ENCODE data around the gene MANSC1.

MANSC1 gene

DNA sequence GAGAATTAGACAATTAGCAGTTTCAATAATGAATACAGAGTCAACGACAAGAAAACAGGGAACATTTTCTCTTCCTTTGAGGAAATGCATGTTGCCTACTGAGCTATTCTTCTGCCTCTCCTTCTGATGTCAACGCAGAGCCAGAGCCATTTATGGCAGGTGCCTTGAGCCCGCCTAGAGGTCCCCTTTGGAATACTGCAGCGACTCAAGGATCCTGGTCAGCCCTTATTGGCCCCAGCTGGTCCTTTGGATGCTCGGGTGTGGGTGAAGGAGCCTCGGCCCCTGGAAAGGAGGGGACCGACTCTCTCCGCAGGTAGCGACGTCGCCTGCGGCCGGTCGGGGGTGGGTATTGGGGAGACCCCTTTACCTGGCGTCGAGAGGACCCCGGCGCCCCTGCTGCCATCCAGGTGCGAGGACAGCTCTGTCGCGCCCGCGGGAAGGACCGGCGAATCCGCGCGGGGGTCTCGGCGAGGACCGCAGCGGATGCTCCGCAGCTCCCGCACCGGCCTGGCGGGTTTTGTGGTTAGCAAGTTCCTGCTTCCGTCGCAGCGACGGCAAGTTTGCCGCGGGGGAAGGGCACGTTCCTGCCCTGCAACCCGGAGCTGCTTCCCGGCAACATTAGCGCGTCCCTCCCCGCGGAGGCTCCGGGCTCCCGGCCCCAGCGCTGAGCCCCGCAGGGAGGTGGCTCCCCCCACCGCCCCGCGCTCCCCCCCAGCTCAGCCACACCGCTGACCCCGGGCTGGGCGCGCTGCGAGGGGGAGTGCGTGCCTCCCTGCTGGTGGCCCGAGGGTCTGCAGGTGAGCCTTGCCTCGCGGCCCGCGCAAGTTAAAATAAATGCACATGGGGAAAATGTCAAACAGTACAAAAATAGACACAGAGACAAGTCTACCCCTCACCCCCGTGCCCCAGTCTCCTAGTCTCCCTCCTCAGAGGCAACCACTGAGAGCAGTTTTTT, at the start of gene MANSC1:
MANSC1 (minus strand) TSS at position 532 of the 955 bp plus-strand sequence. CDS start 6,928 bp downstream, outside the sequence.
- peak; percentile 34 for DNase-seq

DNA sequence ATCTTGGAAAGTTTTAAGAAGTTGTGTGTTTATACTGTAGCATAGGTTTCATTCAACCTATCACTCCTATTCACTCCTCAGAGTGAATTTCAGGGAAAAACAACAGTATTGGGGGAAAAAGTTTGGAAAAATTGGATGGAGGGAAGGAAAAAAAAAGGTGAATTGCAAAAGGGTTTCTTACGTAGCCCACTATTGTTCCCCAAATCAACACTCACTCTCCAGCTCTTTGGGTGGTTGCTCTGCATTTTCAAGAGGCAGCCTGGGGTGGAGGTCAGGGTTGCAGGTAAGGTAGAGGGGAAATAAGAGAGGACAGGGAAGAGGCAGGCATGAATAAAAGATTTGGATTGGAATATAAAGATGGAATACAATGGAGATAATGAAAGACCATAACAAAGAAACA, 49.1 kb upstream of the MANSC1 start:
- DNase-seq: no peak

DNA sequence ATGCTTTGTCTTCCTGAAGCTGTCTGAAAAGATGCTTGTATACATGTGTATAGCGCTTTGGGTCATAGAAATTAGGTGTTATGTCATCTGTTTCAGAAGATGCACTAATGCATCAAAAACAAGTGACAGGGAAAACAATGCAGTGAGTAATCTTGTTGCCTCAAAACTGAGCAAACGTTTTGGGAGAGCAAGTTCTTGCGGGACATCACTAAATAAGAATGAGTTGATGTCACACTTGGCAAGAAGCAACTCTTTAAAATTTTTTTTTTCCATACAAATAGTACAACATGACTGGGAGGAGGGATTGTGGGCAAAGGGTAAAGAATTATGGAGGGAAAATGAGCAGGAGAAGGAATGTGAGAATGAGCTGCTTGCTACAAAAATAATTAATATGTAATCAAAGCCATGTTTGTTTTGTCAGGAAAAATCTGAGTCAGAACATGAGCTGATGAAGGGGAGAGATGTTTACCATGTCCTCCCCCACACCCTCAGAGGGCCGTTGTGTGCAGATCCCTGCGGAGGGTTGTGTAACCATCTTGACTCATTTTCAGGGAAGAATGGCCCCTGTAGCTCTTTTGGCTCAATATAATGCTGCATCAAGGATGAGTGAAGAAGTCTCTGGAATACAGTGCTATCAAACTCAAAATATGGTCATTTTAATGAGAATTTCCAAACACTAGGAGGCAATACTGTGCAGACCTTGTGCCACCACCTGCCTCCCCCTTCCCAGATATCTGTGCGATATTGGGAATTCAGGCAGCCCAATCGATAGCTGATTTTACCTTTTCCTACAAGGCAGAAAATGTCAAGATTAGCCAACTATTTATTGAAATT, 48.2 kb upstream of the MANSC1 start:
- DNase-seq: no peak

DNA sequence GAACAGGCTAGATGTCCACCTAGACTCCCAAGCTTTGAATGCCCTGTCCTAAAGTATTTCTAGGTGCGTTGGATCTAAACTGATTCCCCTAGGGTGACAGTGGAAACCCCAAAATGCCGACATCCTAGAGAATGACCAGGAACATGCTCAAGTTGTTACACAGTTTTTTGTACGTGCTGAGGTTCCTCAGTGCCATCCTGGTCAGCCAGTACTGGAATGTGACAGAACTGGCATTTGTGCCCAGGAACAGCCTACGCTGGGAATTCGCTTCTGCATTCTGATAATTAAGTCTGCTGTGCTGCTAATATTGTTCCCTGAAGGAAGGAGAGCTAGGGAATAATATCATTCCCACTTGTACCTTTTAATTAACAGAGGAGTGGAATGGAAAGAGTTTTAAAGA, 47.1 kb upstream of the MANSC1 start:
- no peak for DNase-seq

DNA sequence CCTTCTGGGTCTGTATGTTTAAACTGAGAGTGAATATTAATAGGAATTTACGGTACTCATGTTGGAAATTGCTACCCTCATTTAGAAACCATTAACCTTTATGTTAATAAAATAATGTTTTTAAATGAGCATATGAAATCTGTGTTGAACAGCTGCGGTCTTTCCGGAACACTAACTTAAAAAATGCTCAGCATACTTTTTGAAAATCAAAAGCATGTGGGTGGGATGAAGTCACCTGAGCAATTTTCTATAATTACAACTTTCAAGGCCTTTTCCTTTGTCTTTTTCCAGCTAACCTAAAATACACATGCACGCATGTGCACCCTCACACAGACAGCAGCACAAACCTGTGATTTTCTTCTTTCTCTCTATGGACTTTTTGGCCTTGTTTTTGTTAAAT, 46.7 kb upstream of the MANSC1 start:
- DNase-seq: no peak

DNA sequence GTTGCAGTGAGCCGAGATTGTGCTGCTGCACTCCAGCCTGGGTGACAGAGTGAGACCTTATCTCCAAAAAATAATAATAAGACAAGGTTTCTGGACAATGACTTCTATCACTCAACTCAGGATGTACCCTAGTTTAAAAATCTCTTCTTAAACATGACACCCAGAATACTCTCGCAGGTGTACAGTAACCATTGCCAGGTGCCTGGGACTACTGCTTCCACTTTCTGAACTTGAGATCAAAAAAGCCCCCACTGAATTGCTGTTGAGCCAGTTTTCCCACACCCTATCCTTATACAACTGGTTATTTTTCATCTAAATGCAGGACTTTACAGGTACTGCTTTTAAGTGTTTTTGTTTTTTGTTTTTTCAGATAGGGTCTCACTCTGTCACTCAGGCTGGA, 43.1 kb upstream of the MANSC1 start:
- DNase-seq: no peak

DNA sequence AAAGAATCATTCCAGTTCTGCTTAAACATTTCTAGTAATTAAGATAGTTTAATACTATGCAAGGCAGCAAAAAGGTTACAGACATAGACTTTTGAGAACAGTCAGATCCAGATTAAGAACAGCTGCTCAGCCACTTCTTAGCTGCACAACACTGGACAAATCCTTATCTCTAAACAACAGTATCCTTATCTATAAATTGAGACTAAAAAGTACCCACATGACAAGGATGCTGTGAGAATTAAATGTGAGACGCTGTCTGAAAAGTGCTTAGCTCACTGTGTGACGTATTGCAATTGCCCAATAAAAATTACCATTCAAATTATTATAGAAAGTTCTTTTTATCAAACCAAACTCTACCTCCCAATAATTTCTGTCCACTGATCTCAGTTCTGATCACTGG, 42.4 kb upstream of the MANSC1 start:
- no peak for DNase-seq

DNA sequence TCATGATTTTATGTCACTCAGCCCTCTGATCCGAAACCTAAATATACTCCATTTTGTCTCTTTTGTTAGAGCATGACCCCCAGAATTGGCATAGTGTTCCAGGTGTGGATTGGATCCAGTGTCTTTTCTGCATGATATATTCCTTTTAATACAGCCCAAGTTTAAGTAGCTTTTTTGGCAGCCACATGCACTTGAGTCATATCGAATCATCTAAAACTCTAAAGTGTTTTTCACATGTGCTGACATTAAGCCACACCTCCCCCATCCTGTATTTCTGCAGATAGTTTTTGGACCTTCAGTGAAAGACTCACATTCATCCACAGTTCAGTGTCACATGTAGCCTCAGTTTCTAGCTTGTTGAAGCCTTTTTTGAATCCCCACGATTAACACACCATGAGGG, 37.5 kb upstream of the MANSC1 start:
- DNase-seq: no peak

DNA sequence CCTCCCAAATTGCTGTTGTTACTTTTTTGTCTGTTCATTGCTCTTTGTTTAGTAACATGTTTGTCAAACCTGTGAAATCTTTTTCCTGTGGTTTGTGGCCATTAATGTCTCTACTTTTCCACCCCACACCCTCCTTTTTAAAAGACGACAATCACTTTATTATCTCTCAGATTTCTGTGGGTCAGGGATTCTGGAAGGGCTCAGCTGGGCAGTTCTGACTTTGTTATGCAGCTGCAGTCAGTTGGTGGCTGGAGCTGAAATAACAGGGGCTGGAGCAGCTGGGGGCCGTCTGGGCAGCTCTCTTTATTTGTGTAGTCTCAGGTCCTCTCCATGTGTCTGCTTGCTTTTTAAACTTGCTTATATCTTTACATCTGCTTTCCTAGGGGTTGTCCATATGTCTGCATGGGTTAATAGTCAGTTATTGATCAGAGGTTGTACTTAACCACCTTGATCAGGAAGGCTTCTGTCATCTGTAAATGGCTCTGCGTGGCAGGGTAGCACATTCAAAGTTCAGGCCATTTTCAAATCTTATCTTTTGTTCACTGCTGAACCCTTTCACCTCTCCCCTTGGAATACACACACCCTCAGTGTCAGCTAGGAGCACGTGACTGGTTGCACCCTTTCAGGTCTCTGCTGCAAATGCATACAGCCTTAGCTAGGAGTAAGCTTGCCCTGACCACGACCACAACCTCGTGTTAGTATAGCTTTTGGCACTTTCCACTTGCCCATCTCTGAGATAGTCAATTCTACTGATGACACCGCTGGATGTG, 34.7 kb upstream of the MANSC1 start:
- DNase-seq: no peak

DNA sequence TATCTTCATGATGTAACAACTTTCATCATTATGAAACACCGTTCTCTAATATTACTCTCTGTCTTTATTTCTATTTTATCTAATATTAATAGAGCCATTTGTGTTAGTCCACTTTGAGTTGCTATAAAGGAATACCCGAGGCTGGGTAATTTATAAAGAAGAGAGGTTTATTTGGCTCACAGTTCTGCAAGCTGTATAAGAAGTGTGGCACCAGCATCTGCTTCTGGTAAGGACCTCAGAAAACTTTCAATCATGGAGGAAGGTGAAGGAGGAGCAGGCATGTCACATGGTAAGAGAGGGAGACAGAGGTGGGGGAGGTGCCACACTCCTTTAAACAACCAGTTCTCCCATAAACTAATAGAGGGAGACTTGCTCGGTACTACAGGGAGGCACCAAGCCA, 31.9 kb upstream of the MANSC1 start:
- no peak for DNase-seq

DNA sequence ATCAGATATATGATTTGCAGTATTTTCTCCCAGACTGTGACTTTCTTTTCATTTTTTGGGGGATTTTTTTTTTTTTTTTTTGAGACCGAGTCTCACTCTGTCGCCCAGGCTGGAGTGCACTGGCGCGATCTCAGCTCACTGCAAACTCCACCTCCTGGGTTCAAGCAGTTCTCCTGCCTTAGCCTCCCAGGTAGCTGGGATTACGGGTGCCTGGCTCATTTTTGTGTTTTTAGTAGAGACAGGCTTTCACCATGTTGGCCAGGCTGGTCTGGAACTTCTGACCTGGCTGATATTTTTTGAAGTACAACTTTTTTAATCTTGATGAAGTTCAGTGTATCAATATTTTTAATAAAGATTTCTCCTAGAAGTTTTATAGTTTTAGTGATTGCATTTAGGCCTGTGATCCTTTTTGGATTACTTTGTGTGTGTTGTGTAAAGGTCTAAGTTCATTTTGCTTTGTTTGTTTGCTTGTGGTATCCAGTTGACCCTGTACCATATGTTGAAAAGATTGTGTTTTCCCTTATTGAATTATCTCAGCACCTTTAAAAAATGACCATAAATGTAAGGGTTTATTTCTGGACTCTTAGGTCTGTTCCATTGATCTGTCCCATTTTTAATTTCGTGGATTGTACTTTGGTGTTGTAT, 31.0 kb upstream of the MANSC1 start:
- DNase-seq: no peak

DNA sequence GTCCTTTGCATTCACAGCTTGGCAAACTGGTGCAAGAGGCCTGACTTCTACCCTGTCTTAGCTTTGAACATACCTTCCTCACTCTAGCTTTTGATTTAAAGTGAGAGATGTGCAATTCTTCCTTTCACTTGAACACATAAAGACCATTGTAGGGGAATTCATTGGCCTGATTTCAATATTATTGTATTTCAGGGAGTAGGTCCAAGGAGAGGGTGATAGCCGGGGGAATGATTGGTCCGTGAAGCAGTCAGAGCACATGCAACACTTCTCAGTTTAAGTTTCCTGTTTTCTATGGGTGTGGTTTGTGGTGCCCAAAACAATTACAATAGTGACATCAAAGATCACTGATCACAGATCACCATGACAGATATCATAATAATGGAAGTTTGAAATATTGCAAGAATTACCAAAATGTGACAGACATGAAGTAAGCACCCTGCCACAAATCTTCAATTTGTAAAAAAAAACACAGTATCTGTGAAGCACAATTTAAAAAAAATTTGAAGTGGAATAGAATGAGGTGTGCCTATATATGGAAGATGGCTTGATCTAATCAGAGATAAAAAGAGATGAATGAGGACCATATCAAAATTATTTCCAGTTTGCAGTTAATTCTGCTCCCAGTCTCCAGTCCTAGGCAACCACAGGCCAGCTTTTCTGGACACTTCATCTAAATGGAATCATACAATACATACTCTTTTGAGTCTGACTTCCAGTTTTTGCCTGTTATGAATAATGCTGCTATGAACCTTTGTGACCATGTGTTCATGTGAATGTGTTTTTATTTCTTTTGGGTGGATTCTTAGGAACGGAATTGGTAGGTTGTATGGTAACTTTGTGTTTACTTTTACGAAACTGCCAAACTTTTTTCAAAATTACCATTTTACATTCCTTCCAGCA, 30.0 kb upstream of the MANSC1 start:
- no peak for DNase-seq

DNA sequence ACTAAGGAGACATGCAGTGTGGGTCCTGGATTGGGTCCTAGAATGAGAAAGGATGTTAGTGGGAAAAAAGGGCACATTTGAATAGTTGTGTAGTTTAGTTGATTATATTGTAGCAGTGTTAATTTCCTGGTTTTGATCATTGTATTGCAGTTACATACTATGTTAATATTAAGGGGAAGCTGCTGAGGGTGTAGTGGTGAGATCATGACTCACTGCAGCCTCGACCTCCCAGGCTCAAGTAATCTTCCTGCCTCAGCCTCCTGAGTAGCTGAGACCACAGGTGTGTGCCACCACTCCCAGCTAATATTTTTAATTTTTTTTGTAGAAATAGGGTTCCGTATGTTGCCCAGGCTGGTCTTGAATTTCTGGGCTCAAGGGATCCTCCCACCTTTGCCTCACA, 28.6 kb upstream of the MANSC1 start:
- no peak for DNase-seq

DNA sequence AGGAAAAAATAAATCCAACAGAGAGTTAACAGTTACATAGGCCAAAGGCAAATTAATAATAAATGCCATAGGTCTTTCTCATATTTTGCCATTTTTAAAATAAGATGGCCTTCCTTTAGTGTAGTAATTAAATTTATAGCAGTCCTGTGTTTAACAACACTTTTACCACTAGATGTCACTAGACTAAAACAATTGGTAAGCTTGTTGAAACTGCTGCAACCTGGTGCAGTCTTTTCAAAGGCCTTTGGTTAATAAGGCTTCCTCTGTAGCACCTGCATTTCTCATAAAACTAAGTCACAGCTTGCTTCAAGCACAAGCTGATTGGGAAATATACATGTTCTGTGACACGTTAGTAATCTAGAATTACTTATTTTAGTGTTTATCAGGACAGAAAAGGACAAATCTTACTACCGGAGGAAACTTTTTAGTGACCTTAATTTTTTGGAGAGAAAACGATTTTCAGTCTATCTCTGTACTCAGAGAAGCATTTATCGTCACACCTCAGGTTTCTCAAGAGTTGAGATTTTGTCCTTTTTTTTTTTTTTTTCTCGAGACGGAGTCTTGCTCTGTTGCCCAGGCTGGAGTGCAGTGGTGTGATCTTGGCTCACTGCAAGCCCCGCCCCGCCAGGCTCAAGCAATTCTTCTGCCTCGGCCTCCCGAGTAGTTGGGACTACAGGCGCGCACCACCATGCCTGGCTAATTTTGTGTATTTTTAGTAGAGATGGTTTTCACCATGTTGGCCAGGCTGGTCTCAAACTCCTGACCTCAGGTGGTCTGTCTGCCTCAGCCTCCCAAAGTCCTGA, 26.8 kb upstream of the MANSC1 start:
- DNase-seq: peak; percentile 80

DNA sequence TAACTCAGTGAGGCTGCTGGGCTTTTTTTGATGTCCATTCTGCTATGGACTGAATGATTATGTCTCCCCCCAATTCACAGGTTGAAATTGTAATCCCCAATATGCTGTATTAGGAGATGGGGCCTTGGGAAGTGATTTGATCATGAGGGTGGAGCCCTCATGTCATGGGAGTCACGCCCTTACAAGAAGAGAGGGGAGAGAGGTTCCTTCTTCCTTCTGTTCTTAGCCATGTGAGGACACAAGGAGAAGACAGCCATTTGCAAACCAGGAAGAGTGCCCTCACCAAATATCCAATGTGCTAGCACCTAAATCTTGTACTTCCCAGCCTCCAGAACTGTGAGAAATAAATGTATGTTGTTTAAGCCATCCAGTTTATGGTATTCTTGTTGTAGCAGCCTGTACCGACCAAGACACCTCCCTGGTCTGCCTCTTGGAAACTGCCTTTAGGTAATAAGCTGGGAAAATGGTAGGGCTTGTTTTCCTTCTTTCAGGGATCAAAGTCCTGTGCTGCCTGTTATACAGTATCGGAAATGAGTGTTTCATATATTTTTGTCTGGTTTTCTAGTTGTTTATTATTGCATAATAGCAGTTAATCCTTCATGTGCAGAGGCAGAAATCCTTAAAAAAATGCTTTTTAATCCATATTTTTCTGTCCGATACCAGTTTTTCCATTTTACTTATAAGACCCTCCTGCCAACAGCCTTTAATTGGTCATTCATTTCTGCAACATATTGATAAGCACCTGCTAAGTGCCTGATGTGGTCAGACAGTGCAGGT, 23.1 kb upstream of the MANSC1 start:
- no peak for DNase-seq

DNA sequence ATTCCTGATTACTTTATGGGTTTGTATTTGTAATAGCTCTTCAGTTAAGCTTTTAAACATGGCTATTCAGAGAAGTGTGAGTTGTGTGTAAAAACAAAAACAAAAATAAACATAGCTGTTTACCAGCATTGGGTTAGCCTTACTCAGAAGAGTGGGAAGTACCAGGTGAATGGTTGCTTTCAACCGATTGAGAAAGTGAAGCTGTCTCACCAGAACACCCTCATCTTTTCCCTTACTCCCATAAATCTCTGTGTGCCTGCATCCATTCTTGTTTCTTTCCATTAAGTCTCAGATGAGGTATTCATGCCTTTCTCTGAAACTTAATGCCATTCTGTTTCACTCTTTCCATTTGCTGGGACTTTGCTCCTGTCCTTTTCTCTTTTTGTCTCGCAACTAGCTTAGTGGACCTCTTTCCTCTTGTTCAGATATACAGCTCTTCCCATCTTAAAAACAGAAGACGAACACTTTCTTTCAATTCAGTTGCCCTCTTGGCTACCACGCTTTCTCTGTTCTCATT, 17.5 kb upstream of the MANSC1 start:
- DNase-seq: no peak

DNA sequence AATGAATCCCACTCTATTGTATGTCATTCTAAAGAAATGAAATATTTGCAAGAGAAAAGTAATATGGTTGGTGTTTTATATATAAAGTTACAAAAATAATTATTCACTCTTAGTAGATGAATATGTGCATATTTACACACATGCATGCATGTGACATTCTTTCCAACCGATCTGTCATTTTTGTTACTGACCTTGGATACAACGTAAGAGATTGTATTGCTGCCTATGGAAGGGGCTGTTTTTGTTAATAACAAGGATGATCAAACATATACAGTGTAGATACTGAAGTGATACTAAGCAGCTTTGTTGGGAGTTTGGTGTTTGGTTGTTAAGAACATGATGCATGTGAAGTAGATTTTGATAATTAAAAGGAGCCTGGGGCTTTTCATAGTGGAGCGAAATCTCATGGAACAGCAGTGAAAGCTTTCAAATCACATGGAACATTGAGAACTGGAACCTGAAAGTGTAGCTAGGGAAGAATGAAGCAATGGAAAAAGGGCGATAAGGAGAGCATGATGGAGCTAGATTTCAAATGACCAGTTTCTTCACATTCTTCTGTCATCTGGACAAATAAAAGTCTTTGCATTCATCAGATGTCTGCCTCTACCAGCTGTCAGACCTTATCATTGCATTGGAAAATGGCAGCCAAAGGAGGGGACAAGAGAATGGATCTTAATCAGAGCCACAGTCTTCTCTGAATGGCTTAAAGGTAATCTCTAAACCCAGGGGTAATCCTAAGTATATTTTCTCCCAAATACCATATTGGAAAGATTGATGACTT, 16.8 kb upstream of the MANSC1 start:
- DNase-seq: no peak

DNA sequence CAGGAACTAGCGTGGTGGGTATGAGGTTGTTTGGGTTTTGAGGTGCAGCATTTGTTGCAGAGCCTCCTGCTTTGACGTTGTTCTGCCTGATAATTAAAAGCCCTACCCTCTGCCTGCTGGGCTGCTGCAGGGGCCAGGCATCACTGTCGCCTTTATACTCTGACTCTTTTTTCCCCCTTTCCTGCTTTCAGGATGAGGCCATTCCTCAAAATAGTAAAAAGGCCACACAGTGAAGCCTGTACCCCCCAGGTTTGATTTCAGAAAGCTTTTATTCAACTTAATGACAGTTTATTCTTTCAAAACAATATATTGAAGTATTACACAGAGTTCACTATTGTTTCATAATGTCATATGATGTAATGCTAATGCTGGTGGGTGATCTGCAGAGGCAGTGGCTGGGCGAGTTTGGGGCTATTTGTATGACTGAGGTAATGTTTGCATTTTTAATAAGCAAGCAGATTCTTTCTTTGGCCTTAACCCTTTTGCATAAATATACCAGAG, 15.9 kb upstream of the MANSC1 start:
- no peak for DNase-seq

DNA sequence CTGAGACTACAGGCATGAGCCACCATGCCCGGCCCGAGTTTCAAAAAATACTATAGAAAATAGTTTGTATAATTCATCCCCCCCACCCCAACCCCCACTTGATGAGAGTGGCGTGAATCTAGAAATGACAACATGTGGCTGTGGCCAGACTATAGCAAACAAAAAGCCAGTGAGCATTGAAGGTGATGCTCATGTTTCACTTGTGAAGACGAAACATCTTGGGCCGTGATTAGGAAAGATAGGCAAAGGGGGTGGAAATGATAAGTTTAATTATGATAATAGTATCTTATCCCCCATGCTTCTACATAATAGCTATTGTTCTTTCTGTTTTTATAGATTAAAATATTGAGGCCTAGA, 15.4 kb upstream of the MANSC1 start:
- DNase-seq: no peak

Data from NCI-H774 (cell line).